ENCODE results near the gene ITPR2.

ITPR2 gene

GRCh38 chr12:26331960-26332359 is 501.0 kb downstream of the ITPR2 start:
- Histone ChIP-seq H3K18ac (ENCODE audit: low read length) (no peak overlapping the region), H4K91ac (ENCODE audit: low read depth, low read length) (no peak overlapping the region), H3K27ac (ENCODE audit: low read depth, low read length) (no peak overlapping the region), H4K12ac (ENCODE audit: low read depth, low read length) (no peak overlapping the region), H3K27me3 (ENCODE audit: insufficient read depth, low read length) (no peaks in the 10 kb centered on the region), H3K79me2 (ENCODE audit: control insufficient read depth, insufficient read depth, low read length, poor library complexity) (no peaks in the 10 kb centered on the region), H2AK5ac (ENCODE audit: low read length) (no peak overlapping the region), H2BK12ac (ENCODE audit: low read length) (no peak overlapping the region), H3K36me3 (ENCODE audit: control insufficient read depth in 1 of 2, insufficient read depth in 2 of 2, low read length in 2 of 2) (no peaks in the 10 kb centered on the region), H3K4ac (ENCODE audit: low read depth, low read length) (no peak overlapping the region), H3K4me3 (ENCODE audit: low read depth, low read length) (no peak overlapping the region), H3K9me3 (ENCODE audit: insufficient read depth, low read depth, low read length) (peaks cover 2% of the 10 kb centered on the region), H3K9ac (ENCODE audit: low read length) (no peak overlapping the region), H3K14ac (ENCODE audit: low read length) (no peak overlapping the region), H2BK5ac (ENCODE audit: low read depth, low read length, poor library complexity) (no peak overlapping the region), H3K4me2 (ENCODE audit: low read length) (no peak overlapping the region), H2AFZ (ENCODE audit: insufficient read depth, low read length, poor library complexity) (no peak overlapping the region), H3K4me1 (ENCODE audit: control insufficient read depth in 1 of 2, insufficient read depth in 2 of 2, low read length in 2 of 2) (peaks cover 0 to 2% of the 10 kb centered on the region in 2 experiments), H4K8ac (ENCODE audit: low read depth, low read length) (no peak overlapping the region), H3K23ac (ENCODE audit: low read length) (no peak overlapping the region), H2BK120ac (ENCODE audit: insufficient read depth, low read length, poor library complexity) (no peak overlapping the region), H3K79me1 (ENCODE audit: low read length) (no peaks in the 10 kb centered on the region)
- no peak for DNase-seq
- WGBS (ENCODE audit: extremely low coverage, insufficient coverage, insufficient read length): no CpG with 5 or more reads among the region's 4 CpGs

GRCh38 chr12:26331136-26331535 is 501.9 kb downstream of the ITPR2 start:
- Histone ChIP-seq H3K23ac (ENCODE audit: low read length) (no peak overlapping the region), H3K27me3 (ENCODE audit: insufficient read depth, low read length) (no peaks in the 10 kb centered on the region), H3K4me2 (ENCODE audit: low read length) (no peak overlapping the region), H3K36me3 (ENCODE audit: control insufficient read depth in 1 of 2, insufficient read depth in 2 of 2, low read length in 2 of 2) (no peaks in the 10 kb centered on the region), H3K27ac (ENCODE audit: low read depth, low read length) (no peak overlapping the region), H4K12ac (ENCODE audit: low read depth, low read length) (no peak overlapping the region), H3K79me1 (ENCODE audit: low read length) (no peaks in the 10 kb centered on the region), H4K91ac (ENCODE audit: low read depth, low read length) (no peak overlapping the region), H2AK5ac (ENCODE audit: low read length) (no peak overlapping the region), H3K18ac (ENCODE audit: low read length) (no peak overlapping the region), H2BK120ac (ENCODE audit: insufficient read depth, low read length, poor library complexity) (no peak overlapping the region), H2BK12ac (ENCODE audit: low read length) (no peak overlapping the region), H3K4me3 (ENCODE audit: low read depth, low read length) (no peak overlapping the region), H3K9ac (ENCODE audit: low read length) (no peak overlapping the region), H3K4ac (ENCODE audit: low read depth, low read length) (no peak overlapping the region), H3K14ac (ENCODE audit: low read length) (no peak overlapping the region), H3K9me3 (ENCODE audit: insufficient read depth, low read depth, low read length) (peaks cover 2% of the 10 kb centered on the region), H3K79me2 (ENCODE audit: control insufficient read depth, insufficient read depth, low read length, poor library complexity) (no peaks in the 10 kb centered on the region), H4K8ac (ENCODE audit: low read depth, low read length) (no peak overlapping the region), H2AFZ (ENCODE audit: insufficient read depth, low read length, poor library complexity) (no peak overlapping the region), H2BK5ac (ENCODE audit: low read depth, low read length, poor library complexity) (no peak overlapping the region), H3K4me1 (ENCODE audit: control insufficient read depth in 1 of 2, insufficient read depth in 2 of 2, low read length in 2 of 2) (peaks cover 0 to 2% of the 10 kb centered on the region in 2 experiments)
- no peak for DNase-seq
- no CpG with 5 or more reads among the region's 3 CpGs for WGBS (ENCODE audit: extremely low coverage, insufficient coverage, insufficient read length)

GRCh38 chr12:26327975-26328644 is 504.9 kb downstream of the ITPR2 start:
- Histone ChIP-seq H4K8ac (ENCODE audit: low read depth, low read length) (no peak overlapping the region), H4K91ac (ENCODE audit: low read depth, low read length) (no peak overlapping the region), H3K27me3 (ENCODE audit: insufficient read depth, low read length) (no peaks in the 10 kb centered on the region), H3K79me1 (ENCODE audit: low read length) (no peaks in the 10 kb centered on the region), H3K9me3 (ENCODE audit: insufficient read depth, low read depth, low read length) (no peaks in the 10 kb centered on the region), H2AK5ac (ENCODE audit: low read length) (no peak overlapping the region), H3K4me1 (ENCODE audit: control insufficient read depth in 1 of 2, insufficient read depth in 2 of 2, low read length in 2 of 2) (no peaks in the 10 kb centered on the region), H2BK120ac (ENCODE audit: insufficient read depth, low read length, poor library complexity) (no peak overlapping the region), H3K79me2 (ENCODE audit: control insufficient read depth, insufficient read depth, low read length, poor library complexity) (no peaks in the 10 kb centered on the region), H3K9ac (ENCODE audit: low read length) (no peak overlapping the region), H3K4me3 (ENCODE audit: low read depth, low read length) (no peak overlapping the region), H3K14ac (ENCODE audit: low read length) (no peak overlapping the region), H2BK12ac (ENCODE audit: low read length) (no peak overlapping the region), H3K36me3 (ENCODE audit: control insufficient read depth in 1 of 2, insufficient read depth in 2 of 2, low read length in 2 of 2) (no peaks in the 10 kb centered on the region), H2AFZ (ENCODE audit: insufficient read depth, low read length, poor library complexity) (no peak overlapping the region), H3K4me2 (ENCODE audit: low read length) (no peak overlapping the region), H4K12ac (ENCODE audit: low read depth, low read length) (no peak overlapping the region), H3K27ac (ENCODE audit: low read depth, low read length) (no peak overlapping the region), H3K23ac (ENCODE audit: low read length) (no peak overlapping the region), H3K18ac (ENCODE audit: low read length) (no peak overlapping the region), H3K4ac (ENCODE audit: low read depth, low read length) (no peak overlapping the region), H2BK5ac (ENCODE audit: low read depth, low read length, poor library complexity) (no peak overlapping the region)
- no CpG with 5 or more reads among the region's 4 CpGs for WGBS (ENCODE audit: extremely low coverage, insufficient coverage, insufficient read length)
- no peak for DNase-seq

- WGBS (ENCODE audit: extremely low coverage, insufficient coverage, insufficient read length): no CpG with 5 or more reads among the region's 2 CpGs
- no peak overlapping the region for H2BK120ac ChIP-seq (ENCODE audit: insufficient read depth, low read length, poor library complexity)
- H3K14ac ChIP-seq (ENCODE audit: low read length): no peak overlapping the region
- no peak overlapping the region for H3K4me2 ChIP-seq (ENCODE audit: low read length)
- no peak overlapping the region for H4K91ac ChIP-seq (ENCODE audit: low read depth, low read length)
- H3K79me2 ChIP-seq (ENCODE audit: control insufficient read depth, insufficient read depth, low read length, poor library complexity): no peaks in the 10 kb centered on the region
- H2BK5ac ChIP-seq (ENCODE audit: low read depth, low read length, poor library complexity): no peak overlapping the region
- H3K36me3 ChIP-seq (ENCODE audit: control insufficient read depth in 1 of 2, insufficient read depth in 2 of 2, low read length in 2 of 2): no peaks in the 10 kb centered on the region
- no peak overlapping the region for H3K9ac ChIP-seq (ENCODE audit: low read length)
- H2AFZ ChIP-seq (ENCODE audit: insufficient read depth, low read length, poor library complexity): no peak overlapping the region
- H3K4me1 ChIP-seq (ENCODE audit: control insufficient read depth in 1 of 2, insufficient read depth in 2 of 2, low read length in 2 of 2): peaks cover 3 to 5% of the 10 kb centered on the region in 2 experiments
- H2BK12ac ChIP-seq (ENCODE audit: low read length): no peak overlapping the region
- no peaks in the 10 kb centered on the region for H3K9me3 ChIP-seq (ENCODE audit: insufficient read depth, low read depth, low read length)
- DNase-seq: no peak
- H2AK5ac ChIP-seq (ENCODE audit: low read length): no peak overlapping the region
- no peaks in the 10 kb centered on the region for H3K27me3 ChIP-seq (ENCODE audit: insufficient read depth, low read length)
- H3K79me1 ChIP-seq (ENCODE audit: low read length): peaks cover 5% of the 10 kb centered on the region
- H3K18ac ChIP-seq (ENCODE audit: low read length): no peak overlapping the region
- H3K4me3 ChIP-seq (ENCODE audit: low read depth, low read length): no peak overlapping the region
- H3K27ac ChIP-seq (ENCODE audit: low read depth, low read length): no peak overlapping the region
- no peak overlapping the region for H4K12ac ChIP-seq (ENCODE audit: low read depth, low read length)
- H3K23ac ChIP-seq (ENCODE audit: low read length): no peak overlapping the region
- H3K4ac ChIP-seq (ENCODE audit: low read depth, low read length): no peak overlapping the region
- H4K8ac ChIP-seq (ENCODE audit: low read depth, low read length): no peak overlapping the region
Measured at GRCh38 chr12:26323673-26324072, 509.3 kb downstream of the ITPR2 start.

All from trophoblast cell (in vitro differentiated cells and primary cell).